Measurements from ENCODE around the gene SPTA1.

Gene SPTA1

DNA sequence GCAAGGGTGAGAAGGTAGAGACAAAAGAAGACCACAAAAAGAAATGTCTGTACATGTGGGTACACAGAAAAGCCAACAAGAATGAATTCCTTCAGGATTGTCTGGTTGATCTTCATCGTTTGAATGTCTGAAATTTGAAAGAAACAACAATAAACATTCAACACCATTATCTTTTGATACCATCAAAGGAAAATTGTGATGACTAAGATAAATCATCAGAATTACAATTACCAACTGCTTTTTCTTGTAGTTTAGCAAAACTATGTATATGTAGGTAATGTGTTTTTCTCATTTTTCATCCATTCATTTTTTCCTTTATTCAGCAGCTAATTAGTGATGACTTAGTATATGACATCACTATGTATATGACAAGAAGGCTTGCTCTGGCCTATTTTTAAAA lies 106.8 kb downstream of the SPTA1 start, which contains the start of gene OR10X1:
TSS of gene OR10X1 (minus strand) at position 167 of the 400 bp plus-strand sequence. CDS start at position 167, 0 bp downstream.
- Histone ChIP-seq H3K27ac (ENCODE audit: low read length) (no peak within 1 kb of the TSS), H3K27me3 (replicated peaks; ENCODE audit: insufficient read depth, low read length) (no peaks in the 10 kb centered on the region), H3F3A (ENCODE audit: insufficient read depth, low read length) (no peaks in the 10 kb centered on the region), H3K4me1 (ENCODE audit: low read length) (no peaks in the 10 kb centered on the region), H3K4me2 (ENCODE audit: low read depth, low read length) (no peak within 1 kb of the TSS), H3K9me2 (replicated peaks; ENCODE audit: insufficient read depth, low read length) (no peaks in the 10 kb centered on the region), H2AFZ (ENCODE audit: low read length) (no peak within 1 kb of the TSS), H3K36me3 (replicated peaks; ENCODE audit: insufficient read depth, low read length) (no peaks in the 10 kb centered on the region), H3K9ac (ENCODE audit: low read length) (no peak within 1 kb of the TSS), H3K4me3 (ENCODE audit: low read length) (no peak within 1 kb of the TSS), H3K79me2 (ENCODE audit: low read length) (no peaks in the 10 kb centered on the region), H3K9me3 (replicated peaks; ENCODE audit: insufficient read depth, low read length) (no peaks in the 10 kb centered on the region), H4K20me1 (ENCODE audit: insufficient read depth, low read length) (no peaks in the 10 kb centered on the region)
- TF ChIP-seq EZH2phosphoT487 (IDR thresholded peaks at IDR 0.05; ENCODE audit: low read length) (no peak), EZH2 (optimal IDR thresholded peaks at IDR 0.05; ENCODE audit: low read depth, low read length) (no peak)
- TF ChIP-seq, protein P1, sequence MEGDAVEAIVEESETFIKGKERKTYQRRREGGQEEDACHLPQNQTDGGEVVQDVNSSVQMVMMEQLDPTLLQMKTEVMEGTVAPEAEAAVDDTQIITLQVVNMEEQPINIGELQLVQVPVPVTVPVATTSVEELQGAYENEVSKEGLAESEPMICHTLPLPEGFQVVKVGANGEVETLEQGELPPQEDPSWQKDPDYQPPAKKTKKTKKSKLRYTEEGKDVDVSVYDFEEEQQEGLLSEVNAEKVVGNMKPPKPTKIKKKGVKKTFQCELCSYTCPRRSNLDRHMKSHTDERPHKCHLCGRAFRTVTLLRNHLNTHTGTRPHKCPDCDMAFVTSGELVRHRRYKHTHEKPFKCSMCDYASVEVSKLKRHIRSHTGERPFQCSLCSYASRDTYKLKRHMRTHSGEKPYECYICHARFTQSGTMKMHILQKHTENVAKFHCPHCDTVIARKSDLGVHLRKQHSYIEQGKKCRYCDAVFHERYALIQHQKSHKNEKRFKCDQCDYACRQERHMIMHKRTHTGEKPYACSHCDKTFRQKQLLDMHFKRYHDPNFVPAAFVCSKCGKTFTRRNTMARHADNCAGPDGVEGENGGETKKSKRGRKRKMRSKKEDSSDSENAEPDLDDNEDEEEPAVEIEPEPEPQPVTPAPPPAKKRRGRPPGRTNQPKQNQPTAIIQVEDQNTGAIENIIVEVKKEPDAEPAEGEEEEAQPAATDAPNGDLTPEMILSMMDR (IDR thresholded peaks at IDR 0.05; ENCODE audit: low read length): no peak
- DNase-seq: no peak

DNA sequence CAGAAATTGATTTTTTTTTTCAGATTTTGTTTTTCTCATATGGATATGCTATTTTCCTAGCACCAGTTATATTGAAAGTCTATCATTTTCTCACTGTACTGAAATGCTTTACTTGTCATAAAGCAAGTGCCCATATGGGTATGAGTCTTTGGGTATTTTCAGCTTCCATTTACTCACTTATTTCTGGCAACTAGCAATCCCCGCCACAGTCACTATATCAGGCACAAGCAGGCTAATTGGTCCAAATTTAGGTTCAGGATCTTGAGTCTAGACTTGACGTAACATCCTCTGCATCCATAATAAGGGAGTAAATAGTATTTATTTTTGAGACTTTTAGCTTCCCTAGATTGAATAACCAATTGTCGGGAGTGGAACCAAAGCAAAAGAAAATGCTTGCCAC lies 109.0 kb downstream of the SPTA1 start:
- Histone ChIP-seq H3K4me1 (ENCODE audit: low read length) (no peaks in the 10 kb centered on the region), H3K9ac (ENCODE audit: low read length) (no peak overlapping the region), H3K27me3 (replicated peaks; ENCODE audit: insufficient read depth, low read length) (no peaks in the 10 kb centered on the region), H3F3A (ENCODE audit: insufficient read depth, low read length) (no peaks in the 10 kb centered on the region), H3K4me3 (ENCODE audit: low read length) (no peak overlapping the region), H3K9me3 (replicated peaks; ENCODE audit: insufficient read depth, low read length) (no peaks in the 10 kb centered on the region), H3K4me2 (ENCODE audit: low read depth, low read length) (no peak overlapping the region), H2AFZ (ENCODE audit: low read length) (no peak overlapping the region), H3K27ac (ENCODE audit: low read length) (no peak overlapping the region), H3K79me2 (ENCODE audit: low read length) (no peaks in the 10 kb centered on the region), H4K20me1 (ENCODE audit: insufficient read depth, low read length) (no peaks in the 10 kb centered on the region), H3K9me2 (replicated peaks; ENCODE audit: insufficient read depth, low read length) (no peaks in the 10 kb centered on the region), H3K36me3 (replicated peaks; ENCODE audit: insufficient read depth, low read length) (no peaks in the 10 kb centered on the region)
- DNase-seq: no peak
- TF ChIP-seq EZH2 (optimal IDR thresholded peaks at IDR 0.05; ENCODE audit: low read depth, low read length) (no peak), EZH2phosphoT487 (IDR thresholded peaks at IDR 0.05; ENCODE audit: low read length) (no peak)
- TF ChIP-seq, protein P1 (IDR thresholded peaks at IDR 0.05; ENCODE audit: low read length): no peak

DNA sequence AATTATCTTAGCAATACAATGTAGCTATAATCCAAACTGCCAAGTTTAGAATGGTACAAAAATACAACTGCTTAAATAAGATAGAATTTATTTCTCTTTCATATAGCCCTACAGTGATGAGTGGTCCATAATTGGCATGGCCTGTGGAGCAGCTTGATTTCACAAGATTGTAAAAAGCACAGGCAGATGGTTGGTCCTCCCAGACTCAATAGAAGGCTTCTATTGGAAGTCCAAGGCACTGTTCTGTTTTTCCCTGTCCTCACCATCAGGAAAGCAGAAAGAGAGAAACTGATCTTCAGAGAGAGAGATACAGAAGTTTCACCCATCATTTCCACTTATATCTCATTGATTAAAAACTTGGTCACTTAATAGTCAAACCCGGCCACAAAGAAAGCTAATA lies 114.3 kb downstream of the SPTA1 start:
- no peak overlapping the region for H3K27ac ChIP-seq (ENCODE audit: low read length)
- H3K27me3 ChIP-seq (replicated peaks; ENCODE audit: insufficient read depth, low read length): no peaks in the 10 kb centered on the region

DNA sequence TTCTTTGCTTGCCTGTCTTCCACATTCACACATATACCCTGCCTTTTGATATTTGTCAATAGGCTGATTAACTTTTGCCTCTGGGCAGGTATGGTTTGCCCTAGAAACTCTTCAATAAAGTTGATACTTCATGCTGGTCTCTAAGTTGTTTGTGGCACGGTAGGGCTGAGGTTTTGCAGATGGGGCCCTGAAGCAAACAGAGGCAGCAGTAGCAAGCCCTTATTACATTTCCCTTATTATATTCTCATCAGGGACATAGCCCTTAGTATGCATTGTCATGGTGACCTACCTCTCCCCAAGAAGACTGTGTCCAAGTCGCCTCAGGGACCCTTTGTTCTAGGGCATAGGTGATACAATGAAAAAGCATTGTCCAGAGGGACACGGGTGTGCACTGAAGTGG lies 116.0 kb downstream of the SPTA1 start, which contains the start of gene OR6P1:
TSS of gene OR6P1 (minus strand) at position 101 of the 400 bp plus-strand sequence. CDS start 6,976 bp downstream, outside the sequence.
- TF ChIP-seq, protein P1 (IDR thresholded peaks at IDR 0.05; ENCODE audit: low read length): no peak
- TF ChIP-seq EZH2 (optimal IDR thresholded peaks at IDR 0.05; ENCODE audit: low read depth, low read length) (no peak), EZH2phosphoT487 (IDR thresholded peaks at IDR 0.05; ENCODE audit: low read length) (no peak)
- no peak within 1 kb of the TSS for H2AFZ ChIP-seq (ENCODE audit: low read length)
- no peaks in the 10 kb centered on the region for H3K4me1 ChIP-seq (ENCODE audit: low read length)
- no peaks in the 10 kb centered on the region for H4K20me1 ChIP-seq (ENCODE audit: insufficient read depth, low read length)
- no peaks in the 10 kb centered on the region for H3K9me2 ChIP-seq (replicated peaks; ENCODE audit: insufficient read depth, low read length)
- no peak for DNase-seq
- H3K9me3 ChIP-seq (replicated peaks; ENCODE audit: insufficient read depth, low read length): no peaks in the 10 kb centered on the region
- H3K4me3 ChIP-seq (ENCODE audit: low read length): no peak within 1 kb of the TSS
- H3K27me3 ChIP-seq (replicated peaks; ENCODE audit: insufficient read depth, low read length): no peaks in the 10 kb centered on the region
- no peak within 1 kb of the TSS for H3K9ac ChIP-seq (ENCODE audit: low read length)
- H3K79me2 ChIP-seq (ENCODE audit: low read length): no peaks in the 10 kb centered on the region
- no peaks in the 10 kb centered on the region for H3F3A ChIP-seq (ENCODE audit: insufficient read depth, low read length)
- no peak within 1 kb of the TSS for H3K4me2 ChIP-seq (ENCODE audit: low read depth, low read length)
- no peaks in the 10 kb centered on the region for H3K36me3 ChIP-seq (replicated peaks; ENCODE audit: insufficient read depth, low read length)
- no peak within 1 kb of the TSS for H3K27ac ChIP-seq (ENCODE audit: low read length)

More for the DNA sequence above, 114.3 kb downstream of the SPTA1 start:
- Histone ChIP-seq H3K4me2 (ENCODE audit: low read depth, low read length) (no peak overlapping the region), H3K36me3 (replicated peaks; ENCODE audit: insufficient read depth, low read length) (no peaks in the 10 kb centered on the region), H3K9me2 (replicated peaks; ENCODE audit: insufficient read depth, low read length) (no peaks in the 10 kb centered on the region), H3K79me2 (ENCODE audit: low read length) (no peaks in the 10 kb centered on the region), H3K4me3 (ENCODE audit: low read length) (no peak overlapping the region), H3F3A (ENCODE audit: insufficient read depth, low read length) (no peaks in the 10 kb centered on the region), H3K9me3 (replicated peaks; ENCODE audit: insufficient read depth, low read length) (no peaks in the 10 kb centered on the region), H3K4me1 (ENCODE audit: low read length) (no peaks in the 10 kb centered on the region), H4K20me1 (ENCODE audit: insufficient read depth, low read length) (no peaks in the 10 kb centered on the region), H3K9ac (ENCODE audit: low read length) (no peak overlapping the region), H2AFZ (ENCODE audit: low read length) (no peak overlapping the region)
- DNase-seq: no peak
- TF ChIP-seq EZH2phosphoT487 (IDR thresholded peaks at IDR 0.05; ENCODE audit: low read length): no peak
- no peak for TF ChIP-seq EZH2 (optimal IDR thresholded peaks at IDR 0.05; ENCODE audit: low read depth, low read length)
